Esophagus squamous epithelium (tissue), 5 donors: ENCODE results near the gene EIF2AK3. TPM values are rescaled to one million over a fixed set of nuclear protein-coding genes. Genes with fewer than 3 reads are reported as not detected.

ENCODE experiments used
- DNase-seq: peaks from one replicate; lab custom pipeline; 2025; lab: John Stamatoyannopoulos, UW
- H3K27ac ChIP-seq, 4 donors: fragments of 200-600 bp; sonication (generic); one replicate each; pipeline ENCODE4 v1.5.1; 2016 to 2019; ENCODE audit warnings: mild to moderate bottlenecking in 1 of 4
- H3K27me3 ChIP-seq, 4 donors: fragments of 200-600 bp; sonication (generic); 1 replicate in 3 of 4; 2 replicates in 1 of 4; pipeline versions ENCODE4 v1.5.1 to v1.6.0; 2017 to 2021; ENCODE audit warnings: antibody characterized with exemption in 1 of 4
- H3K36me3 ChIP-seq, 3 donors: fragments of 200-600 bp; sonication (generic); one replicate each; pipeline ENCODE4 v1.5.1; 2016 to 2019
- H3K4me1 ChIP-seq, 3 donors: fragments of 200-600 bp; sonication (generic); one replicate each; pipeline ENCODE4 v1.5.1; 2017 to 2019
- H3K4me3 ChIP-seq, 4 donors: fragments of 200-600 bp; sonication (generic); 1 replicate in 3 of 4; 2 replicates in 1 of 4; pipeline ENCODE4 v1.5.1; 2016 to 2019; ENCODE audit warnings: mild to moderate bottlenecking in 2 of 4, moderate library complexity in 1 of 4
- H3K9me3 ChIP-seq, 3 donors: fragments of 200-600 bp; sonication (generic); one replicate each; pipeline ENCODE4 v1.5.1; 2016 to 2019
- CTCF ChIP-seq, 6 experiments: fragments of 450-650 bp in 4 of 6; fragments of 200-600 bp in 2 of 6; sonication (generic) in 2 of 6; IDR thresholded peaks; one replicate each; pipeline ENCODE4 v1.5.1; 2016 to 2019; ENCODE audit warnings: antibody characterized with exemption in 6 of 6, mild to moderate bottlenecking in 4 of 6, moderate library complexity in 4 of 6
- POLR2A ChIP-seq, 4 donors: fragments of 450-650 bp; IDR thresholded peaks; one replicate each; pipeline ENCODE4 v1.6.1; 2017; ENCODE audit warnings: antibody characterized with exemption in 4 of 4, mild to moderate bottlenecking in 4 of 4, moderate library complexity in 3 of 4
- WGBS, 2 donors: methylation state at CpG; one replicate each; pipeline ENCODE4 v1.1.5; 2018; 5-methylcytosine and 5-hydroxymethylcytosine counted together
- intact Hi-C: fragments of 100-400 bp; cut with DNase I; formaldehyde crosslinking; loops from one replicate; pipeline ENCODE4 v1.15.0; 2022
- total RNA-seq, 4 donors: library from RNA; depleted of rRNA; stranded (reverse); fragments of >200 nt; gene quantifications; one replicate each; pipeline ENCODE4 v1.1.0, GENCODE V29; 2016
- donor health status: DM: yes; HTN: yes; CAD: no.

The EIF2AK3 gene
- total RNA-seq, 4 donors from 2014 or later: 12.2 to 16.9 (median 16.7) TPM

GRCh38 chr2:88563129-88563528, 64.1 kb downstream of the EIF2AK3 start:
- DNase-seq: no peak
- H3K36me3 ChIP-seq: peaks cover 0 to 90% (median 9%) of the 10 kb centered on the region in 3 donors
- H3K27me3 ChIP-seq: no peaks in the 10 kb centered on the region
- no peak overlapping the region for H3K4me3 ChIP-seq
- H3K27ac ChIP-seq: no peak overlapping the region
- H3K9me3 ChIP-seq: no peaks in the 10 kb centered on the region
- intact Hi-C loops: no loop called here
- no peak for TF ChIP-seq CTCF (IDR thresholded peaks at IDR 0.05)
- no peak for TF ChIP-seq POLR2A (IDR thresholded peaks at IDR 0.05)
- H3K4me1 ChIP-seq: no peaks in the 10 kb centered on the region
- 44 to 76% methylated on average over 2 of the region's 2 CpGs for WGBS, 2 donors

- intact Hi-C loops: no loop called here
- 78 to 100% methylated on average over 3 of the region's 3 CpGs for WGBS, 2 donors
- no peak for DNase-seq
- no peak for TF ChIP-seq CTCF (IDR thresholded peaks at IDR 0.05)
- no peak overlapping the region for H3K4me3 ChIP-seq
- peaks cover 0 to 90% (median 9%) of the 10 kb centered on the region in 3 donors for H3K36me3 ChIP-seq
- H3K9me3 ChIP-seq: no peaks in the 10 kb centered on the region
- no peak overlapping the region for H3K27ac ChIP-seq
- H3K4me1 ChIP-seq: no peaks in the 10 kb centered on the region
- H3K27me3 ChIP-seq: no peaks in the 10 kb centered on the region
Measured at GRCh38 chr2:88561646-88562388, 65.4 kb downstream of the EIF2AK3 start.

- intact Hi-C loops: no loop called here
- 86 to 94% methylated on average over 2 to 3 of the region's 3 CpGs for WGBS, 2 donors
- no peak overlapping the region for H3K27ac ChIP-seq
- H3K36me3 ChIP-seq: peaks cover 0 to 91% (median 9%) of the 10 kb centered on the region in 3 donors
- H3K4me1 ChIP-seq: no peaks in the 10 kb centered on the region
- no peak overlapping the region for H3K4me3 ChIP-seq
- H3K9me3 ChIP-seq: no peaks in the 10 kb centered on the region
- no peaks in the 10 kb centered on the region for H3K27me3 ChIP-seq
- no peak for TF ChIP-seq CTCF (IDR thresholded peaks at IDR 0.05)
- no peak for TF ChIP-seq POLR2A (IDR thresholded peaks at IDR 0.05)
- no peak for DNase-seq
Measured at GRCh38 chr2:88560619-88561307, 66.5 kb downstream of the EIF2AK3 start.

- H3K9me3 ChIP-seq: no peaks in the 10 kb centered on the region
- H3K27me3 ChIP-seq: no peaks in the 10 kb centered on the region
- no peaks in the 10 kb centered on the region for H3K4me1 ChIP-seq
- no peak for TF ChIP-seq POLR2A (IDR thresholded peaks at IDR 0.05)
- TF ChIP-seq CTCF (IDR thresholded peaks at IDR 0.05): no peak
- intact Hi-C loops: no loop called here
- H3K4me3 ChIP-seq: no peak overlapping the region
- no peak overlapping the region for H3K27ac ChIP-seq
- 95 to 100% methylated on average over 1 of the region's 1 CpG for WGBS, 2 donors
- H3K36me3 ChIP-seq: peaks cover 0 to 72% (median 9%) of the 10 kb centered on the region in 3 donors
- DNase-seq: no peak
Measured at GRCh38 chr2:88557290-88557689, 70.0 kb downstream of the EIF2AK3 start.

GRCh38 chr2:88556026-88556425, 71.2 kb downstream of the EIF2AK3 start:
- 72% methylated on average over 7 of the region's 7 CpGs for WGBS, 2 donors
- intact Hi-C loops: no loop called here
- TF ChIP-seq CTCF (IDR thresholded peaks at IDR 0.05) (no peak), POLR2A (IDR thresholded peaks at IDR 0.05) (no peak)
- Histone ChIP-seq H3K27me3 (no peaks in the 10 kb centered on the region), H3K27ac (no peak overlapping the region), H3K4me3 (no peak overlapping the region), H3K36me3 (peaks cover 0 to 60% (median 2%) of the 10 kb centered on the region in 3 donors), H3K4me1 (no peaks in the 10 kb centered on the region), H3K9me3 (no peaks in the 10 kb centered on the region)
- DNase-seq: no peak
